GM06990 (cell line): ENCODE results near the gene HLA-DMB.
A peak's percentile ranks its signal among the peaks of the same experiment; 100 is the strongest.

Experiments used
- DNase-seq: peaks from one replicate; pipeline ENCODE4 v3.0.0-alpha.2; 2011; ENCODE audit not compliant: insufficient read length; ENCODE audit errors: extremely low read depth
- H3K27me3 ChIP-seq: replicated peaks from 2 replicates; pipeline ENCODE4 v1.6.0; 2011; ENCODE audit warnings: low read length; ENCODE audit not compliant: control insufficient read depth, insufficient read depth
- H3K36me3 ChIP-seq: 2 replicates; pipeline ENCODE4 v1.5.1; 2011; ENCODE audit warnings: low read length; ENCODE audit not compliant: control insufficient read depth, insufficient read depth
- H3K4me3 ChIP-seq: replicated peaks from 2 replicates; pipeline ENCODE4 v1.5.1; 2011; ENCODE audit warnings: low read depth, mild to moderate bottlenecking, control low read depth, low read length
- CTCF ChIP-seq: IDR thresholded peaks from 2 replicates; pipeline ENCODE4 v1.5.1; 2011; ENCODE audit warnings: low read length, control low read depth, mild to moderate bottlenecking, inconsistent platforms; ENCODE audit not compliant: insufficient read depth, poor library complexity, severe bottlenecking

Gene HLA-DMB

GRCh38 chr6:32941214-32941768, 463 bp upstream of the HLA-DMB start:
- Histone ChIP-seq H3K36me3 (peaks cover 11% of the 10 kb centered on the region), H3K4me3 (peak overlapping the region; percentile 76), H3K27me3 (no peaks in the 10 kb centered on the region)
- DNase-seq: peak; percentile 75
- TF ChIP-seq CTCF: no peak

GRCh38 chr6:32938494-32938893, 2.3 kb downstream of the HLA-DMB start:
- Histone ChIP-seq H3K27me3 (no peaks in the 10 kb centered on the region), H3K36me3 (peaks cover 15% of the 10 kb centered on the region), H3K4me3 (peak overlapping the region; percentile 13)
- DNase-seq: no peak
- no peak for TF ChIP-seq CTCF

GRCh38 chr6:32937230-32937633, 3.6 kb downstream of the HLA-DMB start:
- H3K4me3 ChIP-seq: no peak overlapping the region
- no peak for TF ChIP-seq CTCF
- H3K36me3 ChIP-seq: peaks cover 15% of the 10 kb centered on the region
- H3K27me3 ChIP-seq: no peaks in the 10 kb centered on the region
- no peak for DNase-seq

GRCh38 chr6:32936239-32937152, 4.3 kb downstream of the HLA-DMB start:
- no peak overlapping the region for H3K4me3 ChIP-seq
- no peaks in the 10 kb centered on the region for H3K27me3 ChIP-seq
- H3K36me3 ChIP-seq: peaks cover 15% of the 10 kb centered on the region
- no peak for TF ChIP-seq CTCF
- DNase-seq: no peak

DNA sequence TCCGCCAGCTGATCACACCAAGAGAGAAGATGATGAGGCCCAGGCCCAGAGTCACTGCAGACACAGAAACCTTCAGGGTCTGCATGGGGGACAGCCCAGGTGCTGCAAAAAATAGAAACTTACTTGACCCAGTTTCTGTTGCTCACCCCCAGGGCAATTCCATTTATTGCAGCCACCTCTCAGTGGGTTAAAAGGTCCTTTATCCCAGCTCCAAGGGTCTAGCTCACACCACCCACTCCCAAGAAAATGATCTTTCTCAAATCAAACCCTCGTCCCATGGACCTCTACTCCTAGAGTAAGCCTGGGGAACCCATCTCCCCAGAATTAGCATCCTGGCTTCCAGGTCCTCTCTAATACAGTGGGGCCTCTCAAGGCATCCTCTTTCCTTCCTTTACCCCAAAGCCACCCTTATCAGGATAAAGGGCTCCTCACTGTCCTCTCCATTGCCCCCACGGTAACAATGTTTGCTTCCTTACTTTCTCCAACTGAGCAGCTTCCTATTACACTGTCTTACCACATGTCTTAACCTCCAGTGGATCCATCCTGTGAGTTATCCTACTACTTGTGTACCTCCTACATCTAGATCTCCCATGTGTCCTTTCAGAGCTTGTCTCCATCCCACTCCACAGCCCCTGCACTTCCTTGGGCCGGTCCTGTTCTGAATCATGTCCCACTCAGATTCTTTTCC, 5.1 kb downstream of the HLA-DMB start:
- DNase-seq: no peak
- no peak for TF ChIP-seq CTCF
- H3K27me3 ChIP-seq: no peaks in the 10 kb centered on the region

More for the DNA sequence above, 5.1 kb downstream of the HLA-DMB start:
- H3K36me3 ChIP-seq: peaks cover 15% of the 10 kb centered on the region
- no peak overlapping the region for H3K4me3 ChIP-seq
